ENCODE data around the gene ZFAND3.

GRCh38 chr6:37926661-37927060 lies 107.1 kb downstream of the ZFAND3 start:
- TF ChIP-seq POLR2AphosphoS5 (IDR thresholded peaks at IDR 0.05; ENCODE audit: low read depth, low read length) (no peak), TAF1 (IDR thresholded peaks at IDR 0.05; ENCODE audit: borderline replicate concordance, low read depth, low read length) (no peak), POLR2A (IDR thresholded peaks at IDR 0.05; ENCODE audit: low read depth, low read length) (no peak)
